A673 (cell line): ENCODE results near the gene NHERF2. TPM values are rescaled to one million over a fixed set of nuclear protein-coding genes. Genes with fewer than 3 reads are reported as not detected.

Experiments
- BruUV-seq: library from RNA; stranded (reverse); fragments of 400-500 nt; replicated peaks from 2 replicates; lab custom pipeline; 2021; lab: Mats Ljungman, UMichigan
- CTCF ChIA-PET: fragments of 300-600 bp; sonication (Branson Sonifier 250); formaldehyde crosslinking; loops from one replicate; lab custom pipeline; 2022; ENCODE audit warnings: antibody characterized with exemption; lab: Charles Lee
- POLR2A ChIA-PET: fragments of 300-600 bp; sonication (Branson Sonifier 250); formaldehyde crosslinking; loops from one replicate; lab custom pipeline; 2022; ENCODE audit warnings: antibody characterized with exemption; ENCODE audit not compliant: low non-redundant PET; lab: Charles Lee
- DNase-seq: peaks from one replicate; pipeline ENCODE4 v3.0.0-alpha.2; 2015; ENCODE audit warnings: low spot score
- H3K27ac ChIP-seq: fragments of 200-600 bp; sonication (generic); 2 replicates; pipeline ENCODE4 v1.5.1; 2016; ENCODE audit warnings: mixed run types, low read depth, mild to moderate bottlenecking, mixed read lengths, antibody characterized with exemption, low read length; ENCODE audit not compliant: poor library complexity, severe bottlenecking
- H3K27me3 ChIP-seq: fragments of 200-600 bp; sonication (generic); replicated peaks from 2 replicates; pipeline ENCODE4 v1.6.1; 2017; ENCODE audit warnings: mixed run types, low read depth, mild to moderate bottlenecking, mixed read lengths, antibody characterized with exemption, low read length; ENCODE audit not compliant: insufficient read depth, poor library complexity
- H3K36me3 ChIP-seq: fragments of 200-600 bp; sonication (generic); 2 replicates; pipeline ENCODE4 v1.6.1; 2016; ENCODE audit warnings: mixed run types, mild to moderate bottlenecking, mixed read lengths, antibody characterized with exemption, low read length; ENCODE audit not compliant: insufficient read depth, poor library complexity, severe bottlenecking
- H3K4me1 ChIP-seq: fragments of 200-600 bp; sonication (generic); 2 replicates; pipeline ENCODE4 v1.6.1; 2017; ENCODE audit warnings: mixed run types, mild to moderate bottlenecking, mixed read lengths, antibody characterized with exemption, low read length; ENCODE audit not compliant: insufficient read depth, poor library complexity, severe bottlenecking
- H3K4me3 ChIP-seq: fragments of 200-600 bp; sonication (generic); 2 replicates; pipeline ENCODE4 v1.5.1; 2016; ENCODE audit warnings: low read depth, mixed run types, mild to moderate bottlenecking, mixed read lengths, low read length; ENCODE audit not compliant: poor library complexity, severe bottlenecking
- H3K9me3 ChIP-seq: fragments of 200-600 bp; sonication (generic); 2 replicates; pipeline ENCODE4 v1.6.1; 2016; ENCODE audit warnings: mixed run types, low read depth, mild to moderate bottlenecking, mixed read lengths, antibody characterized with exemption, low read length; ENCODE audit not compliant: poor library complexity, severe bottlenecking
- CTCF ChIP-seq: fragments of 300-800, 200-600 bp; sonication (generic); conservative IDR thresholded peaks from 2 replicates; pipeline ENCODE4 v1.5.1; 2017; ENCODE audit warnings: low read depth, mild to moderate bottlenecking, antibody characterized with exemption, low read length, moderate library complexity, mixed read lengths
- EZH2 ChIP-seq: fragments of 200-600 bp; sonication (generic); IDR thresholded peaks from 2 replicates; pipeline ENCODE4 v1.6.1; 2017; ENCODE audit warnings: borderline replicate concordance, low read depth, mild to moderate bottlenecking, mixed read lengths, antibody characterized with exemption, low read length; ENCODE audit not compliant: poor library complexity, severe bottlenecking
- intact Hi-C: fragments of 100-400 bp; cut with micrococcal nuclease; formaldehyde crosslinking; loops from one replicate; pipeline ENCODE4 v1.10.0; 2022; ENCODE audit not compliant: unreplicated experiment
- total RNA-seq: library from RNA; stranded (reverse); gene quantifications from 2 replicates; pipeline ENCODE4 v1.2.3, GENCODE V29; 2021

NHERF2 gene
- total RNA-seq, 1 experiment from 2014 or later = 19.5 TPM

GRCh38 chr16:2082171-2082982 lies 55.7 kb downstream of the NHERF2 start:
- intact Hi-C loops = no loop called here
- ChIA-PET CTCF (no interaction called here), POLR2A (no interaction called here)
- no peak for DNase-seq
- no TSS peak for BruUV-seq
- no peaks in the 10 kb centered on the region for H3K27me3 ChIP-seq
- no peaks in the 10 kb centered on the region for H3K4me1 ChIP-seq
- H3K27ac ChIP-seq = no peak overlapping the region
- H3K36me3 ChIP-seq = peaks cover 12% of the 10 kb centered on the region
- no peak overlapping the region for H3K4me3 ChIP-seq
- no peaks in the 10 kb centered on the region for H3K9me3 ChIP-seq
- no peak for TF ChIP-seq EZH2

- intact Hi-C loops = no loop called here
- DNase-seq = no peak
- H3K27me3 ChIP-seq = no peaks in the 10 kb centered on the region
- peaks cover 15% of the 10 kb centered on the region for H3K36me3 ChIP-seq
- BruUV-seq = no TSS peak
- H3K4me1 ChIP-seq = no peaks in the 10 kb centered on the region
- H3K27ac ChIP-seq = no peak overlapping the region
- POLR2A ChIA-PET = no interaction called here
- TF ChIP-seq EZH2 = no peak
- TF ChIP-seq CTCF = no peak
- CTCF ChIA-PET = interaction anchor here (0.7 kb wide), 1 partner anchor 57 kb away, joined by 3 read pairs; no protein-coding TSS in a partner anchor
- no peaks in the 10 kb centered on the region for H3K9me3 ChIP-seq
- no peak overlapping the region for H3K4me3 ChIP-seq
Measured at GRCh38 chr16:2082983-2083364, 56.3 kb downstream of the NHERF2 start.

GRCh38 chr16:2083409-2083808 lies 56.7 kb downstream of the NHERF2 start:
- TF ChIP-seq CTCF (no peak), EZH2 (no peak)

More at GRCh38 chr16:2083409-2083808, 56.7 kb downstream of the NHERF2 start:
- Histone ChIP-seq H3K4me1 (no peaks in the 10 kb centered on the region), H3K9me3 (no peaks in the 10 kb centered on the region), H3K4me3 (no peak overlapping the region), H3K27me3 (no peaks in the 10 kb centered on the region), H3K27ac (no peak overlapping the region), H3K36me3 (peaks cover 15% of the 10 kb centered on the region)
- BruUV-seq = no TSS peak
- ChIA-PET POLR2A (no interaction called here), CTCF (interaction anchor here (0.7 kb wide), 1 partner anchor 57 kb away, joined by 3 read pairs; no protein-coding TSS in a partner anchor)
- no peak for DNase-seq
- intact Hi-C loops = no loop called here
